Measurements from ENCODE around the gene VPS13D. TPM values are rescaled to one million over a fixed set of nuclear protein-coding genes. Genes with fewer than 3 reads are reported as not detected.

The VPS13D gene
- total RNA-seq, 1 donor from 2014 or later = 31.1 TPM

- DNase-seq (ENCODE audit: low spot score) (no peak), ATAC-seq (no peak)
Observed at GRCh38 chr1:12544992-12545391, 315.2 kb downstream of the VPS13D start.

GRCh38 chr1:12546771-12547585 is 317.1 kb downstream of the VPS13D start:
- ATAC-seq = no peak
- no peak for DNase-seq (ENCODE audit: low spot score)

GRCh38 chr1:12547586-12548225 is 317.9 kb downstream of the VPS13D start:
- ATAC-seq = no peak
- no peak for DNase-seq (ENCODE audit: low spot score)

GRCh38 chr1:12548279-12548972 is 318.6 kb downstream of the VPS13D start:
- DNase-seq (ENCODE audit: low spot score) (no peak), ATAC-seq (no peak)

- ATAC-seq (peak; percentile 40), DNase-seq (ENCODE audit: low spot score) (no peak)
Observed at GRCh38 chr1:12548973-12549459, 319.2 kb downstream of the VPS13D start.

GRCh38 chr1:12549460-12550349 is 319.9 kb downstream of the VPS13D start:
- peak; percentile 75 for ATAC-seq
- DNase-seq (ENCODE audit: low spot score) = peak; percentile 61

- no peak for DNase-seq (ENCODE audit: low spot score)
- no peak for ATAC-seq
Observed at GRCh38 chr1:12551584-12551983, 321.8 kb downstream of the VPS13D start.

GRCh38 chr1:12552111-12552888 is 322.5 kb downstream of the VPS13D start:
- DNase-seq (ENCODE audit: low spot score) (no peak), ATAC-seq (no peak)

GRCh38 chr1:12552951-12553921 is 323.4 kb downstream of the VPS13D start:
- no peak for DNase-seq (ENCODE audit: low spot score)

GRCh38 chr1:12553963-12554362 is 324.1 kb downstream of the VPS13D start:
- no peak for DNase-seq (ENCODE audit: low spot score)
- ATAC-seq = no peak

More at GRCh38 chr1:12552951-12553921, 323.4 kb downstream of the VPS13D start:
- no peak for ATAC-seq

- ATAC-seq = no peak
- no peak for DNase-seq (ENCODE audit: low spot score)
Observed at GRCh38 chr1:12554521-12555305, 324.9 kb downstream of the VPS13D start.

GRCh38 chr1:12555411-12556367 is 325.9 kb downstream of the VPS13D start:
- no peak for DNase-seq (ENCODE audit: low spot score)
- ATAC-seq = no peak

GRCh38 chr1:12556368-12556930 is 326.6 kb downstream of the VPS13D start:
- DNase-seq (ENCODE audit: low spot score) (no peak), ATAC-seq (peak; percentile 37)

GRCh38 chr1:12556957-12557935 is 327.4 kb downstream of the VPS13D start:
- ATAC-seq = no peak
- no peak for DNase-seq (ENCODE audit: low spot score)

GRCh38 chr1:12561121-12561520 is 331.3 kb downstream of the VPS13D start:
- DNase-seq (ENCODE audit: low spot score) (no peak), ATAC-seq (no peak)

All from left lobe of liver (tissue), 2 donors.